Activated naive CD4-positive, alpha-beta T cell treated with anti-CD3 and anti-CD28 coated beads, Interleukin-2, amount 50 U/mL, for 16 hours (primary cell): ENCODE results near the gene AGAP1.

Experiments
- DNase-seq: peaks from one replicate; pipeline ENCODE4 v3.0.0-alpha.2; 2020

The AGAP1 gene

GRCh38 chr2:235492850-235493344, 946 bp upstream of the AGAP1 start:
- no peak for DNase-seq

- no peak for DNase-seq
Measured at GRCh38 chr2:235493402-235493774, 455 bp upstream of the AGAP1 start.

- no peak for DNase-seq
Measured at GRCh38 chr2:235494716-235495372, 1.0 kb downstream of the AGAP1 start.

GRCh38 chr2:235495373-235496238, 1.8 kb downstream of the AGAP1 start:
- DNase-seq: no peak

GRCh38 chr2:235496239-235496621, 2.4 kb downstream of the AGAP1 start:
- no peak for DNase-seq

- no peak for DNase-seq
Measured at GRCh38 chr2:235497096-235497495, 3.3 kb downstream of the AGAP1 start.

- DNase-seq: no peak
Measured at GRCh38 chr2:235498541-235498940, 4.7 kb downstream of the AGAP1 start.

GRCh38 chr2:235498946-235499812, 5.3 kb downstream of the AGAP1 start:
- no peak for DNase-seq

- no peak for DNase-seq
Measured at GRCh38 chr2:235500110-235500760, 6.4 kb downstream of the AGAP1 start.

- DNase-seq: no peak
Measured at GRCh38 chr2:235500761-235501672, 7.2 kb downstream of the AGAP1 start.

GRCh38 chr2:235501673-235502031, 7.8 kb downstream of the AGAP1 start:
- DNase-seq: no peak

GRCh38 chr2:235502336-235502735, 8.5 kb downstream of the AGAP1 start:
- no peak for DNase-seq

- no peak for DNase-seq
Measured at GRCh38 chr2:235504441-235505180, 10.8 kb downstream of the AGAP1 start.

GRCh38 chr2:235505181-235505741, 11.4 kb downstream of the AGAP1 start:
- DNase-seq: no peak

GRCh38 chr2:235506291-235506996, 12.6 kb downstream of the AGAP1 start:
- DNase-seq: no peak

- DNase-seq: no peak
Measured at GRCh38 chr2:235506997-235507615, 13.3 kb downstream of the AGAP1 start.

- no peak for DNase-seq
Measured at GRCh38 chr2:235507928-235508327, 14.1 kb downstream of the AGAP1 start.

GRCh38 chr2:235508371-235509160, 14.7 kb downstream of the AGAP1 start:
- DNase-seq: no peak

GRCh38 chr2:235510318-235510717, 16.5 kb downstream of the AGAP1 start:
- DNase-seq: no peak
